Skeletal muscle tissue (tissue), 4 donors: ENCODE data around the gene S100A1. TPM values are rescaled to one million over a fixed set of nuclear protein-coding genes. Genes with fewer than 3 reads are reported as not detected.
"Not testable (repeated sequence)": the region's sequence is repeated elsewhere in the genome, so short reads cannot be mapped to it uniquely, and the experiment has no call there.

Experiments used
- H3K27ac ChIP-seq: one replicate; pipeline ENCODE4 v1.7.0; 2013; ENCODE audit warnings: mild to moderate bottlenecking, low read depth, low read length, inconsistent platforms
- H3K27me3 ChIP-seq, 3 donors: one replicate each; pipeline ENCODE4 v1.7.0; 2013; ENCODE audit warnings: low read length in 3 of 3; ENCODE audit not compliant: control insufficient read depth in 3 of 3, insufficient read depth in 3 of 3
- H3K36me3 ChIP-seq, 3 donors: one replicate each; pipeline ENCODE4 v1.7.0; 2013; ENCODE audit warnings: low read length in 3 of 3; ENCODE audit not compliant: control insufficient read depth in 3 of 3, insufficient read depth in 3 of 3
- H3K4me1 ChIP-seq, 3 donors: one replicate each; pipeline ENCODE4 v1.7.0; 2013; ENCODE audit warnings: low read length in 3 of 3, mild to moderate bottlenecking in 3 of 3; ENCODE audit not compliant: control insufficient read depth in 3 of 3, insufficient read depth in 3 of 3
- H3K4me3 ChIP-seq, 3 donors: one replicate each; pipeline ENCODE4 v1.7.0; 2013; ENCODE audit warnings: low read length in 3 of 3
- H3K9ac ChIP-seq, 3 donors: one replicate each; pipeline ENCODE4 v1.7.0; 2013; ENCODE audit warnings: low read length in 3 of 3, mild to moderate bottlenecking in 3 of 3, moderate library complexity in 2 of 3, low read depth in 1 of 3
- H3K9me3 ChIP-seq, 3 donors: one replicate each; pipeline ENCODE4 v1.7.0; 2013; ENCODE audit warnings: low read length in 3 of 3; ENCODE audit not compliant: control insufficient read depth in 3 of 3
- total RNA-seq: library from RNA; depleted of rRNA; stranded (reverse); fragments of >200 nt; gene quantifications from one replicate; pipeline ENCODE4 v1.2.3, GENCODE V29; 2014
- donor health status: Osteomylitis.

Gene S100A1
- 0.52 TPM for total RNA-seq

DNA sequence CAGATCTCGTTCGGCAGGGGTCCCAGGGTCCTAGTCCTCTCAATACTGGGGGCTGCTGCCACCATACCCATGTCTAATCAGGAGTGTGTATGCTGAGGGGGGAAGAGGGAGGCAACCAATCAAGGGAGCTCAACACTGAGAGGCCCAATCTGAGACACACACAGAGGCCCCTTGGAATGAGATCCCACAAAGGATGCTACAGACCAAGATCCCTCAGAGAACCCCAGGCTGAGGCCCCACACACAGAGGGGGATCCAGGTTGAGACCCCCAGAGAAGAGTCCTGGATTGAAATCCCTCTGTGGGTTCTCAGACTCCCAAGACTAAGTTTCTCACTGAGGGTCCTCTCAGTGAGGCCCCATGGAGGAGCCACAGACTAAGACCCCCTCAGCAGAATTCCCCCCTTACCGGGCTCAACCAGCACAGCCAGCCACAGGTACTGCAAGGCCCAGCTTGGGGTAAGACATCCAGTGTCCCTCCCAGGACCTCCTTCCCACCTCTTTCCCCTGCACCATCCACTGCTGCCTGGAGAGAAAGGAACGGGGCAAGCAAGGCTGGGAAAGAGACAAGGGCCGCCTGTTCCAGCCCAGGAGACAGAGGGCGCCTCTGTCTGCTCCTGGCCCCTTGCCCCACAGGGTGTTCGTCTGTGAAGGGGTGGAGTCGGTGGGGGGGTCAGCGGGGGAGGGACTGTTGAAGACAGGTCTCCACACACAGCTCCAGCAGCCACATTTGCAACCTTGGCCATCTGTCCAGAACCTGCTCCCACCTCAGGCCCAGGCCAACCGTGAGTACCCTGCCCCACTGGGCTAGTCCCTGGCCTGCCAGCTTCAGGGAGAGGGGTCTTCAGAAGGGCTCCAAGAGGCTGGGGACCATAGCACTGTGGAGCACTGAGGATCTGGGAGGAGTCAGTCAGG, at the start of gene S100A1:
S100A1 (plus strand) TSS at position 720 of the 912 bp plus-strand sequence. CDS start 2,088 bp downstream, outside the sequence.
- H3K36me3 ChIP-seq, result peaks cover 4 to 15% (median 10%) of the 10 kb centered on the region in 3 donors
- H3K9me3 ChIP-seq, result no peaks in the 10 kb centered on the region

DNA sequence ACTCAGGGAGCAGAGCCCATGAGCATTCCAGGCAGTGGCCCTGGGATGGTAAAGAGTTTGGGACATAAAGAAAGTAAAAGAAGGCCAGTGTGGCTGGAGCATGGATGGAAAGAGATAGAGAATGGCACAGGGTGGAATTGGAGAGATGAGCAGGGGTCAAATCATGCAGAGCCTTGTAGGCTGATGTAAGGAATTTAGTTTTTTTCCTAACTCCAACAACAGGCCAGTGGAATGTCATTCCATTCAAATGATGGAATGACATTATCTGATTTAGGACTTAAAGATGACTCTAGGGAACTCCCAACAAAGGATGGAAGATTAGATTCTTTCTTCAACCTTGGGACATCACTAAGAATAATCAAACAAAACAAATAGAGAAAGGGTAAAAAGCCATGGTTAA, 49.7 kb upstream of the S100A1 start:
- Histone ChIP-seq H3K27me3 (no peaks in the 10 kb centered on the region), H3K27ac (no peak overlapping the region), H3K4me3 (no peak overlapping the region), H3K4me1 (peaks cover 0 to under 1% (median 0%) of the 10 kb centered on the region in 3 donors), H3K9ac (no peak overlapping the region), H3K36me3 (no peaks in the 10 kb centered on the region), H3K9me3 (no peaks in the 10 kb centered on the region)

More for the DNA sequence above, at the start of gene S100A1:
- H3K27me3 ChIP-seq, result no peaks in the 10 kb centered on the region
- peak within 1 kb of the TSS; percentile 88 to 96 (median 92) for H3K9ac ChIP-seq
- H3K4me1 ChIP-seq, result peaks cover 50 to 64% (median 55%) of the 10 kb centered on the region in 3 donors
- H3K27ac ChIP-seq, result peak within 1 kb of the TSS; percentile 91
- H3K4me3 ChIP-seq, result peak within 1 kb of the TSS; percentile 75 to 88 (median 84)

DNA sequence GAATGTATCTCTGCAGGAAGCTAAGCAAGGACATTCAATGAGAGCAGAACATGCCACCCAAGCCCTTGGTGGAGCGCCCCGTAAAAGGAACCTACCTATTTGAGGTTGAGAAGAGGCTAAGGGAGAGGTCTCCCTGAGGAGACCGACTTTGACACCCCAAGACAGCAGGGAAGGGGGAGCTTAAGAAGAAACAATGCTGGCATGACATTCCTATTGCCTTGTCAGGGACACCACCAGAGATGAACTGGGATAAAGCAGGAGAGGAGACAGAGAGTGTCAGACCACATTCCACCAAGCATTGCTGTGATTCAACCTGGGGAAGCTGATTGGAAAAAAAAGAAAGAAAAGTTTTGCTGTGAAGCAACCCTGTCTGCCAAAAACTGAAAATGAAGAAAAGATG, 49.3 kb upstream of the S100A1 start:
- H3K4me1 ChIP-seq, result no peaks in the 10 kb centered on the region
- no peaks in the 10 kb centered on the region for H3K27me3 ChIP-seq
- H3K9ac ChIP-seq, result no peak overlapping the region
- H3K4me3 ChIP-seq, result no peak overlapping the region
- H3K9me3 ChIP-seq, result no peaks in the 10 kb centered on the region
- H3K27ac ChIP-seq, result no peak overlapping the region
- H3K36me3 ChIP-seq, result no peaks in the 10 kb centered on the region

DNA sequence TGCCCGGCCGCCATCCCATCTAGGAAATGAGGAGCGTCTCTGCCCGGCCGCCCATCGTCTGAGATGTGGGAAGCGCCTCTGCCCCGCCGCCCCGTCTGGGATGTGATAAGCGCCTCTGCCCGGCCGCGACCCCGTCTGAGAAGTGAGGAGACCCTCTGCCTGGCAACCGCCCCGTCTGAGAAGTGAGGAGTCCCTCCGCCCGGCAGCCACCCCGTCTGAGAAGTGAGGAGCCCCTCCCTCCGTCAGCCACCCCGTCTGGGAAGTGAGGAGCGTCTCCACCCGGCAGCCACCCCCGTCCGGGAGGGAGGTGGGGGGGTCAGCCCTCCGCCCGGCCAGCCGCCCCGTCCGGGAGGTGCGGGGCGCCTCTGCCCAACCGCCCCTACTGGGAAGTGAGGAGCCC, 45.4 kb upstream of the S100A1 start:
- H3K27me3 ChIP-seq, H3K36me3 ChIP-seq, H3K4me1 ChIP-seq, H3K9ac ChIP-seq, H3K9me3 ChIP-seq, H3K4me3 ChIP-seq, H3K27ac ChIP-seq: not testable (repeated sequence)

DNA sequence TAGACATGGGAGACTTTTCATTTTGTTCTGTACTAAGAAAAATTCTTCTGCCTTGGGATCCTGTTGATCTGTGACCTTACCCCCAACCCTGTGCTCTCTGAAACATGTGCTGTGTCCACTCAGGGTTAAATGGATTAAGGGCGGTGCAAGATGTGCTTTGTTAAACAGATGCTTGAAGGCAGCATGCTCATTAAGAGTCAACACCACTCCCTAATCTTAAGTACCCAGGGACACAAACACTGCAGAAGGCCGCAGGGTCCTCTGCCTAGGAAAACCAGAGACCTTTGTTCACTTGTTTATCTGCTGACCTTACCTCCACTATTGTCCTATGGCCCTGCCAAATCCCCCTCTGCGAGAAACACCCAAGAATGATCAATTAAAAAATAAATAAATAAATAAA, 44.7 kb upstream of the S100A1 start:
- H3K4me3 ChIP-seq, H3K9me3 ChIP-seq, H3K9ac ChIP-seq, H3K36me3 ChIP-seq, H3K27ac ChIP-seq, H3K27me3 ChIP-seq, H3K4me1 ChIP-seq: not testable (repeated sequence)

DNA sequence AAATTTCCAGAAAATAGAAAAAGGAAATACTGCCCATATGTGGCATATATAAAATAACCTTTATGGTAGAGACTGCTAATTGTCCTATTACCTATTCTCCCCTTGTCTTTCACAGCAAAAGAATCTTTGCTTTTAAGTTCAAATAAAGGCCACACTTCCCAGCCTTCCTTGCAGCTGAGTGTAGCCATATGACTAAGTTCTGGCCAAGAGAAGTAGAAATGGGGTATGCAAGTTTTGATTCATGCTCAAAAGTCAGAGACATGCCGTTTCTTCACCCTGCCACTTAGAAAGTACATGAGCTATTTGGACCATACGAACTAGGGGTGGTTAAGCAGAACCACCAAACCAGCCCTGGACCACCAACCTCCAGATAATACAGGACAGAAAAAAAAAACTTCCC, 44.3 kb upstream of the S100A1 start:
- H3K4me3 ChIP-seq, result no peak overlapping the region
- H3K36me3 ChIP-seq, result no peaks in the 10 kb centered on the region
- H3K9me3 ChIP-seq, result no peaks in the 10 kb centered on the region
- H3K9ac ChIP-seq, result no peak overlapping the region
- no peaks in the 10 kb centered on the region for H3K4me1 ChIP-seq
- no peaks in the 10 kb centered on the region for H3K27me3 ChIP-seq
- H3K27ac ChIP-seq, result no peak overlapping the region

DNA sequence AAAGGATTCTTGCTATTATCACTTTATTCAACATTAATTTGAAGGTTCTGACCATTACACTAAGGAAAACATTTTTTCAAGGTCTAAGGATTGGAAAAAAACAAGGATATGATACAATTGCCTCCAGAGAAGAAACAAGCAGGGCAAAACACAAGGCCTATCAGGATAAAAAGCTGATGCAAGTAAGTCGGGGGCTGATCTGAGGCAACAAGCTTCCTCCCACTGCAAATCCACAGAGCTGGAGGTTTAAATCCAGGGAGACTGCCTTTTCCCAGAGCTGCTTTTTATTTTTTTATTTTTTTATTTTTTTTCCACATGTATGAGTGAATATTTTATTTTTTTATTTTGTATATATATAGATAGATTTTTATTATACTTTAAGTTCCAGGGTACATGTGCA, 43.2 kb upstream of the S100A1 start:
- H3K9ac ChIP-seq, result no peak overlapping the region
- no peak overlapping the region for H3K27ac ChIP-seq
- H3K4me3 ChIP-seq, result no peak overlapping the region
- no peaks in the 10 kb centered on the region for H3K9me3 ChIP-seq
- H3K36me3 ChIP-seq, result no peaks in the 10 kb centered on the region
- no peaks in the 10 kb centered on the region for H3K27me3 ChIP-seq
- H3K4me1 ChIP-seq, result no peaks in the 10 kb centered on the region

DNA sequence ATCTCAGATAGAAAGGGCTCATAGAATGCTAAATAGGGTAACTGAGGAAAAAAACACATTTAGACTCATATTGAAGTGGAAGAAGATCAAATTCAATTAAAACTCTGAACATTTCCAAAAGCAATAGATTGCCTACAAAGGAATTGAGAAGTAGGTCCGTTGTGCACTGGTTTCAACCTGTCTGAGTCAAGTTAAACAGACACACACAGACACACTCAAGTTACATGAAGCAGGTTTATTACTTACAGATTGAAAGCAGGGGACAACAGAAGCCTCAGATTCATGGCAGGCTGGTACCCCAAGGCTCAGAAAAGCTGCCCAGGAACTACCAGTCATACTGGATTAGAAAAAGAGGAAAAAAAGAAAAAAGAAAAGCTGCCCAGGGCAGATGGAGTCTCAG, 41.9 kb upstream of the S100A1 start:
- no peak overlapping the region for H3K9ac ChIP-seq
- no peaks in the 10 kb centered on the region for H3K9me3 ChIP-seq
- H3K4me1 ChIP-seq, result no peaks in the 10 kb centered on the region
- H3K27me3 ChIP-seq, result no peaks in the 10 kb centered on the region
- no peak overlapping the region for H3K4me3 ChIP-seq
- H3K36me3 ChIP-seq, result no peaks in the 10 kb centered on the region
- H3K27ac ChIP-seq, result no peak overlapping the region

DNA sequence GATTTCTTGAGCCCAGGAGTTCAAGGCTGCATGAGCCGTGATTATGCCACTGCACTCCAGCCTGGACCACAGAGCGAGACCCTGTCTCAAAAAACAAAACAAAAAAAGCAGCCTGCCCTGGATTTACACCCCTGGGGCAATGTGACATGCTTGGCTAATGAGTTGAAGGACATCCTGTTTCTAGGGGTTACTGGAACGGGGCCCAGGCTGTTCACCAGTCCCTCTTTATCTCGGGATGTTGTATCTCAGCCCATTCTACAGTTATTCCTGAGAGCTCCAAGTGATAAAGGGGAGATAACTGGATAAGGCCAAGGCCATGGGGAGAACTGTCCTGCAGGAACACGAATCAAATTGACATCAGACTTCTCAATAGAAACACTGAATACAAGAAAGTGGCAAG, 40.9 kb upstream of the S100A1 start:
- Histone ChIP-seq H3K9ac (no peak overlapping the region), H3K4me1 (no peaks in the 10 kb centered on the region), H3K27me3 (no peaks in the 10 kb centered on the region), H3K36me3 (no peaks in the 10 kb centered on the region), H3K27ac (no peak overlapping the region), H3K9me3 (no peaks in the 10 kb centered on the region), H3K4me3 (no peak overlapping the region)

DNA sequence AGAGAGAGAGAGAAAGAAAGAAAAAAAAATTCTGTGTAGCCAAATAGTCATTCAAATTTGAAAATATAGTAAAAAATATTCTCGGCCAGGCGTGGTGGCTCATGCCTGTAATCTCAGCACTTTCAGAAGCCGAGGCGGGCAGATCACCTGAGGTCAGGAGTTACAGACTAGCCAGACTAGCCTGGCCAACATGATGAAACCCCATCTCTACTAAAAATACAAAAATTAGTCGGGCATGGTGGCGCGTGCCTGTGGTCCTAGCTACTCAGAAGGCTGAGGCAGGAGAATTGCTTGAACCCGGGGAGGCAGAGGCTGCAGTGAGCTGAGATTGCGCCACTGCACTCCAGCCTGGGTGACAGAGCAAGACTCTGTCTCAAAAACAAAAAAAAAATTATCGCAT, 40.2 kb upstream of the S100A1 start:
- not testable (repeated sequence) for H3K4me3 ChIP-seq, H3K4me1 ChIP-seq, H3K27me3 ChIP-seq, H3K9me3 ChIP-seq, H3K9ac ChIP-seq, H3K36me3 ChIP-seq, H3K27ac ChIP-seq
